GM12878 (cell line): Measurements from ENCODE around the gene ACTR5. TPM values are rescaled to one million over a fixed set of nuclear protein-coding genes. Genes with fewer than 3 reads are reported as not detected.

ENCODE experiments used
- E2F4 ChIP-seq: IDR thresholded peaks from 2 replicates; pipeline ENCODE4 v1.6.1; 2012; ENCODE audit warnings: low read depth, low read length, improper control_type of control experiment
- LARP7 ChIP-seq: fragments of 450-650 bp; IDR thresholded peaks from 2 replicates; pipeline ENCODE4 v1.6.1; 2017; ENCODE audit warnings: mild to moderate bottlenecking
- MEF2A ChIP-seq: IDR thresholded peaks from 2 replicates; pipeline ENCODE4 v1.6.1; 2011; ENCODE audit warnings: low read depth, mild to moderate bottlenecking, low read length, moderate library complexity; ENCODE audit not compliant: insufficient read depth
- POLR2AphosphoS2 ChIP-seq: IDR thresholded peaks from 2 replicates; pipeline ENCODE4 v1.6.1; 2011; ENCODE audit warnings: low read depth, mild to moderate bottlenecking, low read length, improper control_type of control experiment, moderate library complexity
- RAD21 ChIP-seq: IDR thresholded peaks from 2 replicates; pipeline ENCODE4 v1.6.1; 2011; ENCODE audit warnings: mild to moderate bottlenecking, low read depth, low read length, moderate library complexity; ENCODE audit not compliant: insufficient read depth
- TCF7 ChIP-seq: IDR thresholded peaks from 2 replicates; pipeline ENCODE4 v1.6.1; 2014; ENCODE audit warnings: antibody characterized with exemption, borderline replicate concordance
- USF2 ChIP-seq: IDR thresholded peaks from 2 replicates; pipeline ENCODE4 v1.6.1; 2011; ENCODE audit warnings: low read depth, low read length, improper control_type of control experiment, borderline replicate concordance
- polyA plus RNA-seq, 11 experiments: library from polyadenylated mRNA; depleted of rRNA in 4 of 11; unstranded in 6 of 11; stranded (reverse) in 5 of 11; fragments of >200 nt; fragmentation: Nextera tagmentation in 4 of 11; fragmentation: Illumina TruSeq in 1 of 11; extraction: Ambion mirVana in 4 of 11; extraction: Trizol in 1 of 11; gene quantifications; 1 replicate in 1 of 11; 2 replicates in 10 of 11; pipeline versions ENCODE4 v1.2.1 to v1.2.3, GENCODE V29; 2011 to 2016; ENCODE audit warnings: inconsistent platforms in 2 of 11, missing spikeins in 2 of 11, low read depth in 1 of 11
- total RNA-seq, 4 experiments: library from RNA; depleted of rRNA in 3 of 4; stranded (reverse); fragments of >200 nt in 3 of 4; fragmentation: Illumina TruSeq in 1 of 4; extraction: Trizol in 1 of 4; gene quantifications; 2 replicates each; pipeline versions ENCODE4 v1.2.1 to v1.2.3, GENCODE V29; 2013 to 2021
- TF ChIP-seq, protein P1 (sequence below): fragments of 150-350 bp; IDR thresholded peaks from 2 replicates; pipeline ENCODE4 v1.6.1; 2016; ENCODE audit warnings: low read depth, low read length
- TF ChIP-seq, protein P2 (sequence below): IDR thresholded peaks from 2 replicates; pipeline ENCODE4 v1.6.1; 2012; ENCODE audit warnings: improper control_type of control experiment, low read depth, low read length; ENCODE audit not compliant: insufficient replicate concordance

Gene ACTR5
- total and polyA plus RNA-seq, 10 of the 15 experiments (the other 5 are each of a cell fraction or from before 2014, with no cell fraction given) = 0.52 to 14.7 (median 8.8) TPM

- TF ChIP-seq E2F4 = no peak
- no peak for TF ChIP-seq LARP7
- no peak for TF ChIP-seq RAD21
- TF ChIP-seq, protein P1, sequence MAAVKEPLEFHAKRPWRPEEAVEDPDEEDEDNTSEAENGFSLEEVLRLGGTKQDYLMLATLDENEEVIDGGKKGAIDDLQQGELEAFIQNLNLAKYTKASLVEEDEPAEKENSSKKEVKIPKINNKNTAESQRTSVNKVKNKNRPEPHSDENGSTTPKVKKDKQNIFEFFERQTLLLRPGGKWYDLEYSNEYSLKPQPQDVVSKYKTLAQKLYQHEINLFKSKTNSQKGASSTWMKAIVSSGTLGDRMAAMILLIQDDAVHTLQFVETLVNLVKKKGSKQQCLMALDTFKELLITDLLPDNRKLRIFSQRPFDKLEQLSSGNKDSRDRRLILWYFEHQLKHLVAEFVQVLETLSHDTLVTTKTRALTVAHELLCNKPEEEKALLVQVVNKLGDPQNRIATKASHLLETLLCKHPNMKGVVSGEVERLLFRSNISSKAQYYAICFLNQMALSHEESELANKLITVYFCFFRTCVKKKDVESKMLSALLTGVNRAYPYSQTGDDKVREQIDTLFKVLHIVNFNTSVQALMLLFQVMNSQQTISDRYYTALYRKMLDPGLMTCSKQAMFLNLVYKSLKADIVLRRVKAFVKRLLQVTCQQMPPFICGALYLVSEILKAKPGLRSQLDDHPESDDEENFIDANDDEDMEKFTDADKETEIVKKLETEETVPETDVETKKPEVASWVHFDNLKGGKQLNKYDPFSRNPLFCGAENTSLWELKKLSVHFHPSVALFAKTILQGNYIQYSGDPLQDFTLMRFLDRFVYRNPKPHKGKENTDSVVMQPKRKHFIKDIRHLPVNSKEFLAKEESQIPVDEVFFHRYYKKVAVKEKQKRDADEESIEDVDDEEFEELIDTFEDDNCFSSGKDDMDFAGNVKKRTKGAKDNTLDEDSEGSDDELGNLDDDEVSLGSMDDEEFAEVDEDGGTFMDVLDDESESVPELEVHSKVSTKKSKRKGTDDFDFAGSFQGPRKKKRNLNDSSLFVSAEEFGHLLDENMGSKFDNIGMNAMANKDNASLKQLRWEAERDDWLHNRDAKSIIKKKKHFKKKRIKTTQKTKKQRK = no peak
- TF ChIP-seq, protein P2, sequence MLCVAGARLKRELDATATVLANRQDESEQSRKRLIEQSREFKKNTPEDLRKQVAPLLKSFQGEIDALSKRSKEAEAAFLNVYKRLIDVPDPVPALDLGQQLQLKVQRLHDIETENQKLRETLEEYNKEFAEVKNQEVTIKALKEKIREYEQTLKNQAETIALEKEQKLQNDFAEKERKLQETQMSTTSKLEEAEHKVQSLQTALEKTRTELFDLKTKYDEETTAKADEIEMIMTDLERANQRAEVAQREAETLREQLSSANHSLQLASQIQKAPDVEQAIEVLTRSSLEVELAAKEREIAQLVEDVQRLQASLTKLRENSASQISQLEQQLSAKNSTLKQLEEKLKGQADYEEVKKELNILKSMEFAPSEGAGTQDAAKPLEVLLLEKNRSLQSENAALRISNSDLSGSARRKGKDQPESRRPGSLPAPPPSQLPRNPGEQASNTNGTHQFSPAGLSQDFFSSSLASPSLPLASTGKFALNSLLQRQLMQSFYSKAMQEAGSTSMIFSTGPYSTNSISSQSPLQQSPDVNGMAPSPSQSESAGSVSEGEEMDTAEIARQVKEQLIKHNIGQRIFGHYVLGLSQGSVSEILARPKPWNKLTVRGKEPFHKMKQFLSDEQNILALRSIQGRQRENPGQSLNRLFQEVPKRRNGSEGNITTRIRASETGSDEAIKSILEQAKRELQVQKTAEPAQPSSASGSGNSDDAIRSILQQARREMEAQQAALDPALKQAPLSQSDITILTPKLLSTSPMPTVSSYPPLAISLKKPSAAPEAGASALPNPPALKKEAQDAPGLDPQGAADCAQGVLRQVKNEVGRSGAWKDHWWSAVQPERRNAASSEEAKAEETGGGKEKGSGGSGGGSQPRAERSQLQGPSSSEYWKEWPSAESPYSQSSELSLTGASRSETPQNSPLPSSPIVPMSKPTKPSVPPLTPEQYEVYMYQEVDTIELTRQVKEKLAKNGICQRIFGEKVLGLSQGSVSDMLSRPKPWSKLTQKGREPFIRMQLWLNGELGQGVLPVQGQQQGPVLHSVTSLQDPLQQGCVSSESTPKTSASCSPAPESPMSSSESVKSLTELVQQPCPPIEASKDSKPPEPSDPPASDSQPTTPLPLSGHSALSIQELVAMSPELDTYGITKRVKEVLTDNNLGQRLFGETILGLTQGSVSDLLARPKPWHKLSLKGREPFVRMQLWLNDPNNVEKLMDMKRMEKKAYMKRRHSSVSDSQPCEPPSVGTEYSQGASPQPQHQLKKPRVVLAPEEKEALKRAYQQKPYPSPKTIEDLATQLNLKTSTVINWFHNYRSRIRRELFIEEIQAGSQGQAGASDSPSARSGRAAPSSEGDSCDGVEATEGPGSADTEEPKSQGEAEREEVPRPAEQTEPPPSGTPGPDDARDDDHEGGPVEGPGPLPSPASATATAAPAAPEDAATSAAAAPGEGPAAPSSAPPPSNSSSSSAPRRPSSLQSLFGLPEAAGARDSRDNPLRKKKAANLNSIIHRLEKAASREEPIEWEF = no peak
- TF ChIP-seq USF2 = no peak
- no peak for TF ChIP-seq POLR2AphosphoS2
- TF ChIP-seq MEF2A = no peak
- TF ChIP-seq TCF7 = no peak
These were observed 23.6 kb upstream of the ACTR5 start (continued) for GRCh38 chr20:38724626-38725147.
